Measurements from ENCODE around the gene TNFAIP6. TPM values are rescaled to one million over a fixed set of nuclear protein-coding genes. Genes with fewer than 3 reads are reported as not detected.
A peak's percentile ranks its signal among the peaks of the same experiment; 100 is the strongest.

The TNFAIP6 gene
- total RNA-seq, 1 experiment from 2014 or later: 1.8 TPM

- H3K27ac Mint-ChIP-seq (ENCODE audit: low read depth, unreplicated experiment): no peak overlapping the region
- TF ChIP-seq CTCF (IDR thresholded peaks at IDR 0.05; ENCODE audit: unreplicated experiment): no peak
- no peaks in the 10 kb centered on the region for H3K27me3 Mint-ChIP-seq (ENCODE audit: insufficient read depth, unreplicated experiment)
- peak; percentile 17 for DNase-seq (ENCODE audit: unreplicated experiment)
- peaks cover 9% of the 10 kb centered on the region for H3K4me1 Mint-ChIP-seq (ENCODE audit: insufficient read depth, unreplicated experiment)
- CTCF ChIA-PET: interaction anchor here (0.7 to 1.1 kb wide), 3 partner anchors 9 to 31 kb away, joined by 3 read pairs; no protein-coding TSS in a partner anchor
- H3K9me3 Mint-ChIP-seq (ENCODE audit: unreplicated experiment): no peaks in the 10 kb centered on the region
- intact Hi-C loops (cut with micrococcal nuclease): no loop called here
- H3K36me3 Mint-ChIP-seq (ENCODE audit: insufficient read depth, unreplicated experiment): no peaks in the 10 kb centered on the region
- BruUV-seq (replicated peaks): no TSS peak
- H3K4me3 Mint-ChIP-seq (ENCODE audit: unreplicated experiment): no peak overlapping the region
- POLR2A ChIA-PET: no interaction called here
These were observed 21.8 kb downstream of the TNFAIP6 start for GRCh38 chr2:151379169-151379568.

GRCh38 chr2:151380580-151381235, 23.3 kb downstream of the TNFAIP6 start:
- TF ChIP-seq CTCF (IDR thresholded peaks at IDR 0.05; ENCODE audit: unreplicated experiment): no peak

GRCh38 chr2:151381266-151381665, 23.9 kb downstream of the TNFAIP6 start:
- Mint-ChIP-seq H3K27ac (ENCODE audit: low read depth, unreplicated experiment) (peak overlapping the region; percentile 65), H3K27me3 (ENCODE audit: insufficient read depth, unreplicated experiment) (no peaks in the 10 kb centered on the region), H3K36me3 (ENCODE audit: insufficient read depth, unreplicated experiment) (no peaks in the 10 kb centered on the region), H3K9me3 (ENCODE audit: unreplicated experiment) (no peaks in the 10 kb centered on the region), H3K4me1 (ENCODE audit: insufficient read depth, unreplicated experiment) (peaks cover 5% of the 10 kb centered on the region), H3K4me3 (ENCODE audit: unreplicated experiment) (no peak overlapping the region)
- POLR2A ChIA-PET: interaction anchor here (0.6 to 1.0 kb wide), 2 partner anchors 14 to 15 kb away, joined by 3 read pairs; no protein-coding TSS in a partner anchor
- intact Hi-C loops (cut with micrococcal nuclease): no loop called here
- BruUV-seq (replicated peaks): no TSS peak
- peak; percentile 17 for DNase-seq (ENCODE audit: unreplicated experiment)
- no peak for TF ChIP-seq CTCF (IDR thresholded peaks at IDR 0.05; ENCODE audit: unreplicated experiment)
- CTCF ChIA-PET: interaction anchor here (0.6 kb wide), 1 partner anchor 220 kb away, joined by 3 read pairs; no protein-coding TSS in a partner anchor

More at GRCh38 chr2:151380580-151381235, 23.3 kb downstream of the TNFAIP6 start:
- DNase-seq (ENCODE audit: unreplicated experiment): no peak
- POLR2A ChIA-PET: interaction anchor here (0.6 to 1.0 kb wide), 2 partner anchors 13 to 15 kb away, joined by 3 read pairs; no protein-coding TSS in a partner anchor
- no peak overlapping the region for H3K4me3 Mint-ChIP-seq (ENCODE audit: unreplicated experiment)
- no TSS peak for BruUV-seq (replicated peaks)
- CTCF ChIA-PET: interaction anchor here (0.6 kb wide), 1 partner anchor 219 kb away, joined by 3 read pairs; no protein-coding TSS in a partner anchor
- H3K36me3 Mint-ChIP-seq (ENCODE audit: insufficient read depth, unreplicated experiment): no peaks in the 10 kb centered on the region
- no peaks in the 10 kb centered on the region for H3K27me3 Mint-ChIP-seq (ENCODE audit: insufficient read depth, unreplicated experiment)
- H3K27ac Mint-ChIP-seq (ENCODE audit: low read depth, unreplicated experiment): no peak overlapping the region
- peaks cover 5% of the 10 kb centered on the region for H3K4me1 Mint-ChIP-seq (ENCODE audit: insufficient read depth, unreplicated experiment)
- H3K9me3 Mint-ChIP-seq (ENCODE audit: unreplicated experiment): no peaks in the 10 kb centered on the region
- intact Hi-C loops (cut with micrococcal nuclease): no loop called here

- Mint-ChIP-seq H3K4me3 (ENCODE audit: unreplicated experiment) (no peak overlapping the region), H3K27me3 (ENCODE audit: insufficient read depth, unreplicated experiment) (no peaks in the 10 kb centered on the region), H3K36me3 (ENCODE audit: insufficient read depth, unreplicated experiment) (no peaks in the 10 kb centered on the region), H3K9me3 (ENCODE audit: unreplicated experiment) (no peaks in the 10 kb centered on the region), H3K27ac (ENCODE audit: low read depth, unreplicated experiment) (no peak overlapping the region), H3K4me1 (ENCODE audit: insufficient read depth, unreplicated experiment) (peaks cover 11% of the 10 kb centered on the region)
- CTCF ChIA-PET: interaction anchor here (0.6 kb wide), 1 partner anchor 9 kb away, joined by 3 read pairs; no protein-coding TSS in a partner anchor
- no TSS peak for BruUV-seq (replicated peaks)
- intact Hi-C loops (cut with micrococcal nuclease): no loop called here
- DNase-seq (ENCODE audit: unreplicated experiment): no peak
- no peak for TF ChIP-seq CTCF (IDR thresholded peaks at IDR 0.05; ENCODE audit: unreplicated experiment)
- POLR2A ChIA-PET: interaction anchor here (0.9 to 1.1 kb wide), 2 partner anchors 21 to 22 kb away, joined by 3 to 4 read pairs; partner anchors contain the start of gene RIF1
These were observed 30.6 kb downstream of the TNFAIP6 start for GRCh38 chr2:151388011-151388410.
